ENCODE data around the gene CKLF. TPM values are rescaled to one million over a fixed set of nuclear protein-coding genes. Genes with fewer than 3 reads are reported as not detected.

Gene CKLF, protein sequence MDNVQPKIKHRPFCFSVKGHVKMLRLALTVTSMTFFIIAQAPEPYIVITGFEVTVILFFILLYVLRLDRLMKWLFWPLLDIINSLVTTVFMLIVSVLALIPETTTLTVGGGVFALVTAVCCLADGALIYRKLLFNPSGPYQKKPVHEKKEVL
- total RNA-seq, result 70.6 and 74.2 TPM in 2 replicates

DNA sequence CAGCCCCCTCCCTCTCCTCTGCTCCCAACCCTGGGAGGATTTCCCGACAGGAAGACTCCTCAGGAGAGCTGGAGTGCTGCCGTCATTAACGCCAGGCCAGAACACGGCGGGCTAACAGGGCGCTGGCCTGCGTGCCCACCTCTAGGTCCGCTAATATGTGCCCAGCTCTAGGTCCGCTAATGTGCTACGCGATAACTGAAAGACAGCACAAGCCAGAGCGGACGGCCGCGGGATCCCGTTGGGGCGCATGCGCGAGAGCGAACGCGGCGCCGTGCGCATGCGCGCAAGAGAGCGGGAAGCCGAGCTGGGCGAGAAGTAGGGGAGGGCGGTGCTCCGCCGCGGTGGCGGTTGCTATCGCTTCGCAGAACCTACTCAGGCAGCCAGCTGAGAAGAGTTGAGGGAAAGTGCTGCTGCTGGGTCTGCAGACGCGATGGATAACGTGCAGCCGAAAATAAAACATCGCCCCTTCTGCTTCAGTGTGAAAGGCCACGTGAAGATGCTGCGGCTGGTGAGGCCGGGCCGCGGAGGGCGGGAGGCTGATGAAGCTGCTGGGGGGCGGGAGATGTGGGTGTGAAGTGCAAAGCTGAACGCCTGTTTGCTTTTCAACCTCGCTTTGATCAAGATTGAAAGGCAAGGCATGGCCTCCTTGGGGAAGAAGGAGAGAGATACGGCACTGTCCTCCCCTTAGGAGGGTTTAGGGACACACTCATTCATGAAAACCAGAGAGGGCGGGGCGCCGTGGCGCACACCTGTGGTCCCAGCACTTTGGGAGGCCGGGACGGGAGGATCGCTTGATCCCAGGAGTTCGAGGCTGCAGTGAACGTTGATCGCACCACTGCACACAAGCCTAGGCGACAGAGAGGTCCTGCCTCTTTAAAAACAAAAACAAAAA is at the start of gene CKLF:
TSS of gene CKLF (plus strand) at position 291 of the 892 bp plus-strand sequence. CDS start at position 431, 140 bp downstream.

GRCh38 chr16:66549284-66550131 is 2.9 kb upstream of the CKLF start, which contains the start of gene TK2:
TSS of gene TK2 (minus strand) at chr16:66550122. CDS start at chr16:66550061, 61 bp downstream.

GRCh38 chr16:66566051-66566901 is 13.9 kb downstream of the CKLF start, which contains the start of gene CMTM1:
TSS of gene CMTM1 (plus strand) at chr16:66566439. CDS start at chr16:66566514, 75 bp downstream.

DNA sequence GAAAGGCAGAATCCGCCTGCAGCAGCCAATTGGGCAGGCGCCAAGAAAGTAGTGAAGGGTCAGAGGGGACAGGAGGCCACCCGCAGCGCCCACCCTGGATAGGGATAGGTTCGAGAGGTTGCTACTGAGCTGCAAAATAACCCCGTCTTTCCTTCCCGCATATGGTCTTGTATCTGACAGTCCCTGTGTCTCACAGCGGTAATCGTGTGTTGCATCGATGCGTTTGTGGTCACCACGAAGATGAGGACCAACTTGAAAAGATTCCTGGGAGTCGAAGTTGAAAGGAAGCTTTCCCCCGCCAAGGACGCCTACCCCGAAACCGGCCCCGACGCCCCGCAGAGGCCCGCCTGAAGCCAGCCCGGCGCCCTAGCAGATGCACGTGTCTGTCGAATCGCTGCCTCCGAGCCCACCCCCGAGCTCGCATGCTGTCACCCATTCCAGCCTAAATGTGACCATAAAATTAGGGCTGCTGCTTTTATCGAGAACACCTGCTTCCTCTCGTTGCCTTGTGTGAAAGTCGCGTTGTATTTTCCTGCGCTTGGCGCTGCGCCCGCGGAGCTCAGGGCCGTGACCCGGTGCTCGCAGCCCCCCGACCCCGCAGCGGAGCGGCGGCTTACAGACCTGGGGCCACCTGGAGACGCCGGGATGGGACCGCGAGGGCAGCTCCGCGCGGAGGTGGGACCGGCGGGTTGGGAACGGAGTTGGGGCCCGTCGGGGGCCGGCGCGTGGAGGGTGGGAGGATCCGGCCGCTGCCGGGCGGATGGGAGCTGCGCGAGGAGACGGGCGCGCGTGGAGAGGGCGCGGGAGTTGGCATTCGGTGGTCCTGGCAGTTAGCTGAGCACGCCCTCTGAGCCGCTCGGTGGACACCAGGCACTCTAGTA is 26.5 kb downstream of the CKLF start, which contains the start of gene CMTM2:
TSS of gene CMTM2 (plus strand) at position 813 of the 881 bp plus-strand sequence. CDS start 145 bp downstream, outside the sequence.

GRCh38 chr16:66604376-66605176 is 52.2 kb downstream of the CKLF start, which contains the start of gene CMTM3:
TSS of gene CMTM3 (plus strand) at chr16:66604704. CDS start at chr16:66604806, 102 bp downstream.

Small RNA genes within 50 kb of the gene (small RNA-seq; reads per million reads assigned to genes)
- gene CKLF-CMTM1, result not detected

Other genes starting within 250 kb of the CKLF start
- gene CDH5, start 185.9 kb upstream of the CKLF start, total RNA-seq, result 787 and 817 TPM in 2 replicates
- gene BEAN1, start 125.3 kb upstream of the CKLF start, total RNA-seq, result not detected in 2 replicates
- gene TK2, start 2.5 kb upstream of the CKLF start, total RNA-seq, result 22.0 and 28.5 TPM in 2 replicates
- gene CMTM1, start 13.9 kb downstream of the CKLF start, total RNA-seq, result 2.4 and 3.3 TPM in 2 replicates
- not detected in 2 replicates for gene CMTM2, start 26.9 kb downstream of the CKLF start, total RNA-seq
- 23.1 and 35.4 TPM in 2 replicates for gene CMTM3, start 52.1 kb downstream of the CKLF start, total RNA-seq
- gene CMTM4, start 144.2 kb downstream of the CKLF start, total RNA-seq, result 12.5 and 16.2 TPM in 2 replicates
- 159 and 191 TPM in 2 replicates for gene DYNC1LI2, start 199.0 kb downstream of the CKLF start, total RNA-seq
- 0.22 TPM in 1 of 2 replicates, not detected in the other for gene TERB1, start 249.0 kb downstream of the CKLF start, total RNA-seq

Data from thoracic aorta endothelial cell (primary cell).